Fibroblast of skin of left quadriceps (primary cell): ENCODE results near the gene ARHGAP35.

Experiments used
- DNase-seq, 2 experiments: peaks; one replicate each; pipeline ENCODE4 v3.0.0-alpha.2; 2013; ENCODE audit warnings: low read depth in 2 of 2

Gene ARHGAP35

GRCh38 chr19:46904114-46905060, 43.6 kb downstream of the ARHGAP35 start:
- peak; percentile 81 to 83 for DNase-seq

- DNase-seq, result no peak
Observed at GRCh38 chr19:46906221-46906620, 45.4 kb downstream of the ARHGAP35 start.

- no peak for DNase-seq
Observed at GRCh38 chr19:46907880-46908279, 47.1 kb downstream of the ARHGAP35 start.

GRCh38 chr19:46909356-46909755, 48.6 kb downstream of the ARHGAP35 start:
- no peak for DNase-seq
